H1 (cell line): ENCODE measurements around the gene SRRM3. TPM values are rescaled to one million over a fixed set of nuclear protein-coding genes. Genes with fewer than 3 reads are reported as not detected.

Source experiments
- BRCA1 ChIP-seq: IDR thresholded peaks from 2 replicates; pipeline ENCODE4 v1.6.1; 2012; ENCODE audit warnings: low read depth, low read length, improper control_type of control experiment
- CHD2 ChIP-seq: IDR thresholded peaks from 2 replicates; pipeline ENCODE4 v1.6.1; 2012; ENCODE audit warnings: low read length, improper control_type of control experiment
- JUND ChIP-seq: IDR thresholded peaks from 2 replicates; pipeline ENCODE4 v1.6.1; 2011; ENCODE audit warnings: mild to moderate bottlenecking, improper control_type of control experiment, low read length
- RFX5 ChIP-seq: IDR thresholded peaks from 2 replicates; pipeline ENCODE4 v1.6.1; 2011; ENCODE audit warnings: low read depth, low read length, improper control_type of control experiment, borderline replicate concordance
- RNF2 ChIP-seq: fragments of 200-900, 300-1000 bp; sonication (generic); IDR thresholded peaks from 2 replicates; pipeline ENCODE4 v1.7.1; 2016; ENCODE audit warnings: borderline replicate concordance, low read depth, mild to moderate bottlenecking, antibody characterized with exemption, low read length; ENCODE audit not compliant: poor library complexity, severe bottlenecking; ENCODE audit errors: missing control alignments
- TAF1 ChIP-seq: IDR thresholded peaks from 2 replicates; pipeline ENCODE4 v1.6.1; 2011; ENCODE audit warnings: mild to moderate bottlenecking, low read depth, low read length
- TCF12 ChIP-seq: IDR thresholded peaks from 2 replicates; pipeline ENCODE4 v1.6.1; 2011; ENCODE audit warnings: low read depth, mild to moderate bottlenecking, low read length
- YY1 ChIP-seq: IDR thresholded peaks from 2 replicates; pipeline ENCODE4 v1.6.1; 2011; ENCODE audit warnings: low read depth, mild to moderate bottlenecking, low read length
- polyA plus RNA-seq, 7 experiments: library from polyadenylated mRNA; depleted of rRNA in 3 of 7; stranded (reverse) in 5 of 7; unstranded in 2 of 7; fragments of >200 nt in 5 of 7; fragments of 200-250 nt in 2 of 7; gene quantifications; 1 replicate in 5 of 7; 2 replicates in 1 of 7; 4 replicates in 1 of 7; pipeline versions ENCODE4 v1.2.1 to v1.2.3, GENCODE V29; 2011 to 2013; ENCODE audit warnings: missing spikeins in 2 of 7, mixed read lengths in 2 of 7
- total RNA-seq: library from RNA; stranded (reverse); fragmentation: NEBNext Ultra II Directional; extraction: Animal tissue kit (Norgen Biotek cat#: 25700); gene quantifications from 2 replicates; pipeline ENCODE4 v1.2.1, GENCODE V29; 2021
- TF ChIP-seq, protein P1 (sequence below): IDR thresholded peaks from 2 replicates; pipeline ENCODE4 v1.6.1; 2012; ENCODE audit warnings: inconsistent platforms
- TF ChIP-seq, protein P2 (sequence below): IDR thresholded peaks from 2 replicates; pipeline ENCODE4 v1.6.1; 2011; ENCODE audit warnings: low read length, improper control_type of control experiment

The SRRM3 gene
- total and polyA plus RNA-seq, 2 of the 8 experiments (the other 6 are each of a cell fraction or from before 2014, with no cell fraction given): 10.4 to 17.4 TPM

DNA sequence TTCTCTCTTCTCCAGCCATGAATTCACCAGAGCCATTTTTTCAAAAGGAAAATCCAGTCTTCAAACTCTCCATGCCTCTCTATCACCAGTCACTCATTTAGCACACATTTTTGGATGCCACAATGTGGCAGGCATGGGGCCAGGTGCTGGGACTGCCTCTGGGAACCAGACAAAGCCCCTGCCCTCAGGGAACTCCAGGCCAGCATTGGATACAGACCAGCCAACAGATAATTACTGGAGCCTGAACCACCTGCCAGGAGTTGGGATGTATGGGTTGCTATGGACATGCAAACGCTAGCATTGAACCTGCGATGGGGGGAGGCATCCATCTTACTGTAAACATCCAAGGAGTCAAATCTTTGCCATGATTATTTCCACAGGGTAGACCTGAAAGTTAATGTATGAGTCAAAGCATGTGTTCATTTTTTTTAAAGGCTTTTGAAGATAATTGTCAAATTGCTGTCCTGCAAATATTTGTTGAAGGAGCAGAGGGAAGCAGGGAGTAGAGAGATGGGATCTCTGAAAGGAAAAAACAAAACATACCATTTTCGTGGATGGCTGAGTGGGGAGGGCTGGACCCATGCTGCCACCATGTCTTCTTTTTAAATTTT, 43.2 kb downstream of the SRRM3 start (continued):
- TF ChIP-seq RNF2: no peak
- no peak for TF ChIP-seq TAF1
- TF ChIP-seq YY1: no peak
- TF ChIP-seq, protein P1, sequence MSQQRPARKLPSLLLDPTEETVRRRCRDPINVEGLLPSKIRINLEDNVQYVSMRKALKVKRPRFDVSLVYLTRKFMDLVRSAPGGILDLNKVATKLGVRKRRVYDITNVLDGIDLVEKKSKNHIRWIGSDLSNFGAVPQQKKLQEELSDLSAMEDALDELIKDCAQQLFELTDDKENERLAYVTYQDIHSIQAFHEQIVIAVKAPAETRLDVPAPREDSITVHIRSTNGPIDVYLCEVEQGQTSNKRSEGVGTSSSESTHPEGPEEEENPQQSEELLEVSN: no peak
- TF ChIP-seq CHD2: no peak
- no peak for TF ChIP-seq BRCA1
- TF ChIP-seq RFX5: no peak
- TF ChIP-seq, protein P2, sequence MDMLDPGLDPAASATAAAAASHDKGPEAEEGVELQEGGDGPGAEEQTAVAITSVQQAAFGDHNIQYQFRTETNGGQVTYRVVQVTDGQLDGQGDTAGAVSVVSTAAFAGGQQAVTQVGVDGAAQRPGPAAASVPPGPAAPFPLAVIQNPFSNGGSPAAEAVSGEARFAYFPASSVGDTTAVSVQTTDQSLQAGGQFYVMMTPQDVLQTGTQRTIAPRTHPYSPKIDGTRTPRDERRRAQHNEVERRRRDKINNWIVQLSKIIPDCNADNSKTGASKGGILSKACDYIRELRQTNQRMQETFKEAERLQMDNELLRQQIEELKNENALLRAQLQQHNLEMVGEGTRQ: no peak
- no peak for TF ChIP-seq JUND
- TF ChIP-seq TCF12: no peak
- TF ChIP-seq, all 59 proteins: peak for 0
